HG02588 (cell line): ENCODE measurements around the gene UBE2I.
"Not testable (repeated sequence)": the region's sequence is repeated elsewhere in the genome, so short reads cannot be mapped to it uniquely, and the experiment has no call there.

Experiments used
- ATAC-seq: cut with Tn5 transposase; IDR thresholded peaks from one replicate; pipeline ENCODE4 v1.9.1; 2021; ENCODE audit warnings: mild to moderate bottlenecking, moderate library complexity; ENCODE audit not compliant: unreplicated experiment

Gene UBE2I

DNA sequence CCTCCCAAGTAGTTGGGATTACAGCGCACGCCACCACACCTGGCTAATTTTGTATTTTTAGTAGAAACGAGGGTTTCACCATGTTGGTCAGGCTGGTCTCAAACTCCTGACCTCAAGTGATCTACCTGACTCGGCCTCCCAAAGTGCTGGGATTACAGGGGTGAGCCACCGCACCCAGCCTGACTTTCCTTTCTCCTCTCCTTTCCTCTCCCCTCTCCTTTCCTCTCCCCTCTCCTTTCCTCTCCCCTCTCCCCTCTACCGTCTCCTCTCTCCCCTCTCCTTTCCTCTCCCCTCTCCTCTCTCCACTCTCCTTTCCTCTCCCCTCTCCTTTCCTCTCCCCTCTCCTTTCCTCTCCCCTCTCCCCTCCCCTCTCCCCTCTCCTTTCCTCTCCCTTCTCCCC, 17.2 kb upstream of the UBE2I start:
- ATAC-seq, result not testable (repeated sequence)

DNA sequence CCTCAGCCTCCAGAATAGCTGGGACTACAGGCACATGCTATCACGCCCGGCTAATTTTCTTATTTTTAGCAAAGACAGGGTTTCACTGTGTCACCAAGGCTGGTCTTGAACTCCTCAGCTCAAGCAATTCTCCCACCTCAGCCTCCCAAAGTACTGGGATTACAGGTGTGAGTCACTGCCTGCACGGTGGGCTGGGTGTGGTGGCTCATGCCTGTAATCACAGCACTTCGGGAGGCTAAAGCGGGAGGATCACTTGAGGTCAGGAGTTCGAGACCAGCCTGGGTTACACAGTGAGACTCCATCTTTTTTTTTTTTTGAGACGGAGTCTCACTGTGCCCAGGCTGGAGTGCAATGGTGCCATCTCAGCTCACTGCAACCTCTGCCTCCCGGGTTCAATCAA, 16.6 kb upstream of the UBE2I start:
- not testable (repeated sequence) for ATAC-seq

DNA sequence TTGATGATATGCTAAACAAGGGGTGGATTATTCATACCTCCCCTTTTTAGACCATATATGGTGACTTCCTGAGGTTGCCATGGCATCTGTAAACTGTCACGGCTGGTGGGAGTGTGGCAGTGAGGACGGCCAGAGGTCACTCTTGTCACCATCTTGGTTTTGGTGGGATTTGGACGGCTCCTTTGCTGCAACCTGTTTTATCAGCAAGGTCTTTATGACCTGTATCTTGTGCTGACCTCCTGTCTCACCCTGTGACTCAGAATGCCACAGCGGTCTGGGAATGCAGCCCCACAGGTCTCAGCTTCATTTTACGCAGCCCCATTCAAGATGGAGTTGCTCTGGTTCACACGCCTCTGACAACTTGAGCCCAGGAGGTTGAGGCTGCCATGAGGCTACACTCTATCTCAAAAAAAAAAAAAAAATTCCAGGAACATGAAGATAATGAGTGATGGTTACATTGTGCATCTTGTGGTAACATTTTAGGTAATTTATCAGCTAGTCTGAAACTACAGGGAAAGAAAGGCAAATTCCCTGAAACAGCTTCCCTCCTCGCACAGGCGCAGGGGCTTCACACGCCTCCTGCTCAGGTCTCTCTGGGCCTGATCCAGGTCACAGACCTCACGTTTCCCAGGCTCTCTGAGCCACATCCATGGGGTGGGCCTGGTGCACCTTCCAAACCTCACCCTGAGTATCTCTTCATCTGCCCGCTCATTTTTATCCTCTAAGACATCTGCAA, 15.3 kb upstream of the UBE2I start:
- ATAC-seq, result no peak

- ATAC-seq, result no peak
These were observed 14.0 kb upstream of the UBE2I start for GRCh38 chr16:1295465-1295864.

DNA sequence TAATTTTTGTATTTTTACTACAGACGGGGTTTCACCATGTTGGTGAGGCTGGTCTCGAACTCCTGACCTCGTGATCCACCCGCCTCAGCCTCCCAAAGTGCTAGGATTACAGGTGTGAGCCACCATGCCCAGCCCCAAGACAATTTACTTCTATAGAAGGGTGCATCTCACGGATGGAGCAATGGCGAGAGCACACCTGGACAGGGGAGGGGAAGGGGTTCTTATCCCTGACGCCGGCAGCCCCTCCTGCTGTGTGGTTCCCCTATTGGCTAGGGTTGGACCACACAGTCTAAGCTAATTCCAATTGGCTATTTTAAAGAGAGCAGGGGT, 12.8 kb upstream of the UBE2I start:
- not testable (repeated sequence) for ATAC-seq

DNA sequence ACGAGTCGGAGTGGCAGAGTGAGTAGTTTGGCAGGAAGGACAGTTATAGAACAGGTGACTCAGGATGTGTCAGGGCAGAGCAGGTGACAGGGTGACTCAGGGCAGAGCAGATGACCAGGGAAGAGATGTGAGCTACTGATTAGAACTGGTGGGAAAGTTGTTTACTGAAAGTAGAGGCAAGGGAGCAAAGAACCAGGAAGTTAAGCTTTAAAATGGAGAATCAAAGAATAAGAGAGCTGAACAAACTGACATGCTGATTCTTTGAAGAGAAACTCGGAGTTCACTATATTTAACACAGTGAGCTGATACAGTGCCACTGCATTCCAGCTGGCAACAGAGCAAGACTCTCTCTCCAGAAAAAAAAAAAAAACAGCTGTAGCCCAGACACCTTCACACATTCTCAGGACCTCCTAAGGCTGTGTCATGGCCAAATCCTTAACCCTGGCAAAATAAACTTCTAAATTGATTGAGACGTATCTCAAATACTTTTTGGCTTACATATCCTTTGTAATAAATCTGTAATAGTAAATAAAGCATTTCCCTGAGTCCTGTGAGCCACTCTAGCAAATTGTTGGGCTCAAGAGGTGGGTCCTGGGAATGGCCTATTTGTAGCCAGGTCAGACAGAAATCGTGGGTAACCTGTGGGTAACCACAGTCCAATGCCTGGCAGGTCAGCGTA, 12.3 kb upstream of the UBE2I start:
- ATAC-seq, result no peak

DNA sequence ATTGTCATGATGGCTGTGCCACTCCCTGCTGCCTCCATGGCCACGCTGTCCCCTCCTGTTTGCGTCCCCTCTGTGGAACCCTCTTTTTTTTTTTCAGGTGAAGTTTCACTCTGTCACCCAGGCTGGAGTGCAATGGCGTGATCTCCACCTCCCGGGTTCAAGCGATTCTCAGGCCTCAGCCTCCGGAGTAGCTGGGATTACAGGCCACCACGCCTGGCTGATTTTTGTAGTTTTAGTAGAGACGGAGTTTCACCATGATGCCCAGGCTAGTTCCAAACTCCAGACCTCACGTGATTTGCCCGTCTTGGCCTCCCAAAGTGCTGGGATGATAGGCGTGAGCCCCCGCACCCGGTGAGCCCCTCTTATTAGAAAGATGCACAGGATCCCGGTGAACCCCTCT, 11.0 kb upstream of the UBE2I start:
- no peak for ATAC-seq

GRCh38 chr16:1299012-1299867, 10.2 kb upstream of the UBE2I start:
- ATAC-seq, result no peak

DNA sequence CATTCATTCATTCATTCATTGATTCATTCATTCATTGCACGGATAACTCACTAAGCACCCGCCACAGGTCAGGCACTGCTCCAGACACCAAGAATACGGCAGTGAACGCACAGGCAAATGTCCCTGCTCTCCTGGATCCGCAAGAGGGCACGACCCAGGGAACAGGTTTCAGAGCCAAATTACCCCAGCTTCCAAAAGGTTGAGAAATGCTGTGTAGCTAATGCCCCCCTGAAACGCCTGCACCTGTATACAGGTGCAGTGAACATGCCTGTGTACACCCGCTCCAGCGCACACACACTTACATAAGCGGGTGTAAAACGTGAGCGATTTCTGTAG, 9.6 kb upstream of the UBE2I start:
- ATAC-seq, result no peak

DNA sequence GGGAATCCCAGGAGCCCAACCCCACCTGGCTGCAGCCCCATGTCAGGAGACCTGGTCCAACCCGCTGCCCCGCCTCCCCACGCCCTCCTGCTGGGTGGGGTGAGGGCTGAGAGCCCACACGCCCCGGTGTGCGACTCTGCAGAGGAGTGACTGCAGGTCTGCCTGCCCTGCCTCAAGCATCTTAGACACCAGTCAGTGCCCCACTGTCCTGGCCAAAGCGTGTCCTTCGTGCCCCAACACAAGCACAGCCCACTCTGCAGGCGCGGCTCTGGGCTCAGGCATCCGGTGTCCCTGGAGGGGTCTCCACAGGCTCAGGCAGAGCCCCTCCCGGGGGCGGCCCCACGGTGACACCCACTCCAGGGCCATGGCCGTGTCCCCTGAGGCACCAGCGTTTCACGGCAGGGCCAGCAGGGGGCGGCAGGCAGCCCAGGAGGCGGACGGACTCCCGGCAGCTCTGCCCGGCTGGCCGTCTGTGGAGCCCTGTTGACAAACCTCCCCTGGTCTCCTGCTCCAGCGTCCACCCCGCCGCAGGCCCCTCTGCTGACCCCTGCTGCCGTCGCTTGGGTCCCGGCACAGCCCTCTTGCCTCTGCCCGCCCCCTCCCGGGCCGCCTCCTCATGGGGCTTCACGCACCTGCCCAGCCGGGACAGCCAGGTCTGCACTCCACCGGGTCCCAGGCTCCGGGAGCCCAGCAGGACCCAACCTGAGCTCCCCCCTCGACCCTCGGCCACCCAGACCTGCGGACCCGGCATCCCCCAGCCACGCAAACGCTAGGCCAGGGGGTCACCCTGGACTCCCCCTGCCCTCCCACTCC, 8.6 kb upstream of the UBE2I start:
- peak; percentile 39 for ATAC-seq

DNA sequence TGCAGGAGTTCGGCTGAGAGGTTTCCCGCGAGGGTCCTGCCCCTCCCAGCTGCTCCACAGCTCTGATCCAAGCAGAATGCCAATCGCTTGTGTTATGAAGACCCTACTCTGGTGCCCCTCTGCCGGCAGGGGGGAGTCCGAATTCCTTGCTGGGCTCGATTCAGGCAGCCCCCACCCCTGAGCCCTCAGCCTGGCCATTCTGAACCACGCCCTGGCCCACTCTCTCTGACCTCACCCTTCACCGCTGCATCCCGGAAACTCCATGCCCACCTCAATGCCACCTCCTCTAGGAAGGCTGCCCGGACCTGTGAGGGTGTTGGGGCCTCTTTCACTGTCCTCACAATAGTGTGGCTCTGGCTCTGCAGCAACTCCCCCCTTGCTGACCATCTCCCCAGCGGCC, 7.9 kb upstream of the UBE2I start:
- ATAC-seq, result no peak

DNA sequence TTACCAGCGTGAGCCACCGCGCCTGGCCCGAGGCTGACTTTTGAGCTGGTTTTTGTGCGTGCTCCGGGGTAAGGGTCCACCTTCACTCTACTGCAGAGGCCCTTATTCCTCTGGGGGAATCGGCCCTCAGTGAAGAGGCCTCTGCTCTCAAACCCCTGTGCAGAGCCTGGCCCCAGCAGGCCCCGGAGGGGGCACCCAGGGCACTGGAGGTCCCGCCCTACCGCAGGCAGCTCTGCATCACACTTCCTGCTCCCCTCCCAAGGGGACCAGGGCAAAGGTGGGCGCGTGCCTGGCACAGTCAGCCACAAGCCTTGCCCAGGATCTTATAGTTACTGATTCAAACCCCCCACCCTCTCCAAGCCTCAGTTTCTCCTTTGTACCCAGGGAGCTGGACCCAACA, 3.6 kb upstream of the UBE2I start:
- no peak for ATAC-seq

DNA sequence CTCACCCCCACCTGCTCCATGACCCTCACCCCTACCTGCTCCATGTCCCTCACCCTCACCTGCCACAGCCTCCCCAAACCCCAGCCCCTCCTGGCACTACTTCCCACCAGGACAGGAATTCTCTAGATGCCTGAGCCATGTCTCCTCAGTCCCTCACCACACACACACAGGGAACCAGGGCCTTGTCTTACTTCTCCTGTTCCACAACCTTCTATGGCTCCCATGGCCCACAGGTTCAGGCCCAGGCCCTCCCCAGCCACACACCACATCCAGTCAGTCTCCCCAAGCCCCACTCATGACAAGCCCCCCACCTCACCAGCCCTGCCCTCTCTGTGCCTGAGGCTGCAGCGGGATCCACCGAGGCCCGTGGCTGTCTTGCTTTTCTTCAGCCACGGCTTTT, 3.1 kb upstream of the UBE2I start:
- ATAC-seq, result no peak

GRCh38 chr16:1308036-1308976, 1.1 kb upstream of the UBE2I start:
- peak; percentile 24 for ATAC-seq

DNA sequence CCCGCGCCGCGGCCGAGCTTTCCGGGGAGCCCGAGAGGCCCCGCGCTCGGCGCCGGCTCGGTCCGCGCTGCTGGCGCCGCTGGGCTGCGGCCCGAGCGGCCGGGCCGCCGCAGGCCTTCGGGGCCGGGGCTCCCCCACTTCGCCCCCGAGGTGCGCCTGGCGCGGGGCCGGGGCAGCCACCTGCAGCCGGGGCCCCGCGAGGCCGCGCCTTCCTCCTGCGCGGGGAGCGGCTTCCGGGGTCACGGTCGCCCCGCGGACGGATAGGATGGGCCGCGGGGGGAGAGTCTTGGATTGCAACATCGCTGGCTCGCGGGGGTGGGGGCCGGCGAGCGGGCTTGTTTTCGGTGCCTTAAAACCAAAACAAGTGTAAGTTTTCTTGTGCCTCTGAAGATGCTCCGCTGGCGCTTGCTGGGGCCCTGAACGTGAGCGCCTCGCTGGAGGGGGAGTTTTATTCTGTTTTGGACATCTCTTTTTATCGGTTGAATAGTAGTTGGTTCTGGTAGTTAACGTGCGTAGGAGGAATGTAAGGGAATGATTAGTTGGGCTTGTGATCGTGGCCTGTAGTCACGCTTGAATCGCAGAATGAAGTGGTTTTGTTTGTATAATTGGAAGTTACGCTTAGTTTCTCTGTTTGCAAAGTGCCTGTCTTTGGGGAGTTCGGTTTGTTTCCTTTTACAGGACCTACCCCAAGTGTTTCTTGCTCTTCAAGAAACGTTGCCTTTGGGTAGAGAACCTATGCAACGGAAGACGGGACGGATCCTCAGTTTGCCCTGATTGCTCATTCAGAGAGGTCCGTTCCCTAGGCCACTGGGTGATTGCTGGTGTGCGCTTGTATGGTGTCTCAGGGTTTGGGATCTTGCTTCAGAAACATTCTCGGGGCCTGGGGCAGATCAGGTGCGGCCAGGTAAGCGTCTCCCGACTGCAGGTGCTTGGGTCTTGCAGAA, 724 bp downstream of the UBE2I start:
- peak; percentile 18 for ATAC-seq

DNA sequence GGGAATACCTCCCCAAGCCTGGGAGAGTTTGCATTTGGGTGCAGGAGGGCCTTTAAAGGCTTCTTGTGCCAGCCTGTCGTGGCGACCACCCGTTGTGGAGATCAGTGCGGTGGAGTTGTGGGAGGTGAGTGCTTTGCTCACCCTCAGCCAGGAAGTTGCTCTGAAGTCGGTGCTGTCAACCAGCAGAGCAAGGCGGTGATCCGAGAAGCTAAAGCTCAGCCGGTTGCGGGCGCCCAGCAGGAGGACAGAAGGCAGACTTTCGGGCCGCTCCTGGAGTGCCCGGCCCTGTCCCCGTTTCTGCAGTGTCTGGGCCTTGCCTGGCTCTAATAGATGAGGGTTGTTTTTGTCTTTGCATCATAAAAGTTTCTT, 1.4 kb downstream of the UBE2I start:
- ATAC-seq, result no peak

GRCh38 chr16:1311212-1311737, 1.8 kb downstream of the UBE2I start:
- ATAC-seq, result no peak

- ATAC-seq, result no peak
These were observed 2.5 kb downstream of the UBE2I start for GRCh38 chr16:1311738-1312466.
